ENCODE measurements around the gene CD34. TPM values are rescaled to one million over a fixed set of nuclear protein-coding genes. Genes with fewer than 3 reads are reported as not detected.

The CD34 gene
- polyA plus RNA-seq, 3 donors = 9.4 to 71.1 (median 70.4) TPM

DNA sequence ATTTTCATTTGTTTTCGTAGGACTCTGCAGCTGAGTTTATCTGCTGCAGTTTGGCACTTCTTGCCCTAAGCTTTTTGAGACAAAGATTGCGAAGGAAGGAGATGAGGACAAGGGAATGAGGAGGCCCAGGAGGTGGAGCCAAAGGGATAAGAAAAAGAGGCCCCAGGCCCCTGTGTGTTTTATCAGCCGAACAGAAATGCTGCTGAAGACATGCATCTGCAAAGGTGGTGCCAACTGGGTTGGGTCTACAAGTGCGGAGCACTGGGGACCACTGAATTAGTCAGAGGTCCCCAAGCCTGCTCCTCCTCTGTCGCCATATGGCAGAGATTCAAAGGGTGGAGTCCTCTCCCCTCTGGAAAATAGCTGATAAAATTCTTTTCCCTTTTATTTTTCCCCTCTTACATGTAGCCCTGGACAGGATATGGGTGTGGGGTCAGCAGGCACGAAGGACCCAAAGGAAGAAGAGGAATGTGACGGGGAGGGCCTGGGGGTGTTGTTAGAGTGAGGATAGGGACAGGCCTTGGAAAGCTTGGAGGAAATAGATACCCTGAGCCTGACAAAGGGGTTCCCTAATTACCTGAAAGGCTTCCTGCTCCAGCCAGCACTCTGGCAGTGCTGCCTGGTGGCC, 2.7 kb downstream of the CD34 start:
- H3K27ac ChIP-seq (ENCODE audit: low read depth, low read length) = no peak overlapping the region
- WGBS, 3 donors = 18 to 60% (median 20%) methylated on average over 7 of the region's 7 CpGs

DNA sequence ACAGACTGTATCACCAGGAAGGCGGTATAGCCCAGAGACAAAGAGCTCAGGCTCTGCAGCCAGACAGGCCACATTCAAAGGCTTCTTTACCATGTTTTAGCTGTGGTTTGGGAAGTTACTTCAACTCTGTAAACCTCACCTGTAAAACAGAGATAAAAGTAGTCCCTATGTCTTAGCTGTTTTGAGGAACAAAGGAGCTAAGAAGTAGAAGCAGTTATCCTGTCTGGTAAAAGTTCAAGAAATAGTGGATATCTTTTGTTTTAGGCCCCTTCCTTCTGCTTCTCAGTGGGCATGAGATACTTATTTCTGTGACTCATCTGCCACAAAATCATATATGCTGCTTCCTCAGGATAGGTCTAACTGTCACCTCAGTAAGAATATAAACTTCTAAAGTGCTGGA, 6.5 kb downstream of the CD34 start:
- 48 to 91% (median 48%) methylated on average over 1 of the region's 1 CpG for WGBS, 3 donors
- H3K27ac ChIP-seq (ENCODE audit: low read depth, low read length) = no peak overlapping the region

DNA sequence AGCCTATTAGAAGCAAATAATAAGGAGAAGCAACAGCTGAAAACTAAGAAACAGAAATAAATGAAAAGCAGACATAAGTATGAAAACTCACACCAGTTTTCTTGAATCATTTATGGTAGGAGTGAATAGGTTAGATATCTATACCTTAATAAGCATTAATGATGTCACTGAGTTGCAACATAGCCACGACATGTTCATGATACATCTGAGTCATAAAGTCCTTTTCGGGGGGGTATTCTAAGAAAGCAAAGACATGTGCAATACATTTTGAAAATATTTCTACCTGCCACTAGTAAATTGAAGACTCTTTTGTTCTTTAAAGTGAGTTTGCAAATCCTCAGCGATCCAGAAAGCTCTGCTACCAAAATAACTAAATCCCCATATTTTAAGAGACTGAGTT, 7.2 kb downstream of the CD34 start:
- 43 to 76% (median 47%) methylated on average over 3 of the region's 3 CpGs for WGBS, 3 donors

DNA sequence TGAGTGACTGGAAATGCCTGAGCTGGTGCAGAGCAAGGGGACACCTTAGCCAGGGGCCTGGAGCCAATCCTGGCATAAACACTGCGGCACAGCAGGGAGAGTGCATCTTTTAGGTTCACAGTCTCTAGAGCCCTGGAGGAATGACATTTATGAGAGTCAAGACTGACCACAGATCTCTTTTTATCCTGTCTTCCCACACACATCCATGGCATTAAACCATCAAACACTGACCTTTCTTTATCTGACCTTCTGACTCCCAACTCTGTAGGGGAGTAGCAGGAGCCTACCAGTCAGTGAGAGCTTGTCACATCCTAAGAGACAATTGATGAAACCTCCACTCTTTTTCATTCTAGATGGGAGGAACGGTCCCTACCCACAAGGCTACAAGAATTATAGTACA, 7.9 kb downstream of the CD34 start:
- 54 to 84% (median 58%) methylated on average over 2 of the region's 2 CpGs for WGBS, 3 donors
- H3K27ac ChIP-seq (ENCODE audit: low read depth, low read length) = no peak overlapping the region

More for the DNA sequence above, 7.2 kb downstream of the CD34 start:
- H3K27ac ChIP-seq (ENCODE audit: low read depth, low read length) = no peak overlapping the region

DNA sequence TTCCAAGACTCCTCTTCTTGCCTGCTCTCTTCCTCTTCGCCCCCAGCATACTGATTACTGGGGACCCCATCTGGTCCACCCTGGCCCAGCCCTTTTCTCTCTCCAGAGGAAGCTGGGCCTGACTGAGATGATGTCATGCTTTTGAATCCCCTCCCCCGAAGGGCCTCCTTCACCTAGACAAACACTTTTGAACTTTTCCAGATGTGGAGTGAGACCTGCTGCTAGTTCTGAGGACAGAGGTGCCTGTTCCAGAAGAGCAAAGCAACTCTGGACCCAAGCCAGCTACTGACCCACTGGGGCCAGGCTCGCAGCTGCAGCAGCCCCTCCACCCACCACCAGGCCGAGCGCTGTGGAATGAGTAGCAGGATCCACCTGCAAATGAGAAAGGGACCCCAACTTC, 8.4 kb downstream of the CD34 start:
- H3K27ac ChIP-seq (ENCODE audit: low read depth, low read length) = no peak overlapping the region
- WGBS, 3 donors = 44 to 70% (median 63%) methylated on average over 5 of the region's 5 CpGs

DNA sequence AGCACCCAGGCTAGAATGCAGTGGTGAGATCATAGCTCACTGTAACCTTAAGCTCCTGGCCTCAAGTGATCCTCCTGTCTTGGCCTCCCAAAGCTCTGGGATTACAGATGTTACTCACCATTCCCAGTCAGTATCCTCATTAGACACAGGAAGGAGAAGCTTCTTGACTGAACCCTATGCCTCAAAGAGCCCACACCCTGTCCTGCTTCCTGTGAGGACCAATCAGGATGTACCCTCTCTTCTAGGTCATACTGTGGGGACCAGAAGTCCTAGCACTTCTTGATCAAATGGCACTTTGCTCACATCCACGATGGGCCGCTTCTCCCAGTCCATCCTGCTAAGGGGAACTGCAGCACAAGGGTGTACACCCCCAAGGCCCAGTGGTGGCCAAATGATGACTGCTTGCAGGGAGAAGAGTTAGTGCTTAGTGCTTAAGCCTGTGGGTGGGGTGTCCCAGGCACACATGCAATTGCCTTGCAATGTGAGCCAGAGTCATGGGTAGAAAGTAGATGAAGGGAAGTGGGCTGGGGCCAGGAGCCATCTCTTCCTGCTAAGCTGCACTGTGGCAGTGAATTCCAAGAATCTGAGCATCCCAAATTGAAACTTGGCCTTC, 9.8 kb downstream of the CD34 start:
- no peak overlapping the region for H3K27ac ChIP-seq (ENCODE audit: low read depth, low read length)
- 74 to 97% (median 83%) methylated on average over 2 of the region's 2 CpGs for WGBS, 3 donors

DNA sequence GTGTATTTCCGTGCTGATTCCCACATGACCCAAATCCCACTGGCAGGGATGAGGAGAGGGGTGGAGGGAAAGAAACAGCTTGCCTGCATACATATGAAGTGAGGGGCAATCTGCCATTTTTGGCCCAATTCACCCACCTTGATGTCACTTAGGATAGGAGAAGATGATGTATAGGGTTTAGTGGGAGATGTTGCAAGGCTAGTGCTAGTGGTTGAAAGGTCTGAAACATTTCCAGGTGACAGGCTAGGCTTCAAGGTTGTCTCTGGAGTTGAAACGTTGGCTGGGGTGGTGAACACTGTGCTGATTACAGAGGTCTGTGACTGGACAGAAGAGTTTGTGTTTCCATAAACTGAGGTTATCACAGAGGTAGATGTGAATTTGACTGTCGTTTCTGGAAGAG, 12.1 kb downstream of the CD34 start:
- no peak overlapping the region for H3K27ac ChIP-seq (ENCODE audit: low read depth, low read length)
- 38 to 57% (median 54%) methylated on average over 3 of the region's 3 CpGs for WGBS, 3 donors

DNA sequence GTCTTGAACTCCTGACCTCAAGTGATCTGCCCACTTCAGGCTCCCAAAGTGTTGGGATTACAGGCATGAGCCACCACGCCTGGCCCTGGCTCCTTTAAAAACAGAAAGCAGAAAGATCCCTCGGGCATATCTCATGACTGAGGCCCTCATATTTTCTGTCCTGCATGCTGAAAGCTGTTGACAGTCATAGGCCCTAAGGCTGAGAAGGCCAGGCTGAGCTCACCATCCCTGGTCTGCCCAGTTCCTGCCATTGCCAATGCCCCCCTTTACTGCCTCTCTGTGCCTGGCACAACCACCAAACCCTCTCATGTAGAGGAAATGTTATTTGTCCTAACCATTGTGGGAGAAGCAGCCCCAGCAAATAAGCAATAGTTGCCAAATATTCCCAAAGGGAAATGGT, 12.7 kb downstream of the CD34 start:
- WGBS, 3 donors = 52 to 73% (median 63%) methylated on average over 2 of the region's 2 CpGs
- no peak overlapping the region for H3K27ac ChIP-seq (ENCODE audit: low read depth, low read length)

DNA sequence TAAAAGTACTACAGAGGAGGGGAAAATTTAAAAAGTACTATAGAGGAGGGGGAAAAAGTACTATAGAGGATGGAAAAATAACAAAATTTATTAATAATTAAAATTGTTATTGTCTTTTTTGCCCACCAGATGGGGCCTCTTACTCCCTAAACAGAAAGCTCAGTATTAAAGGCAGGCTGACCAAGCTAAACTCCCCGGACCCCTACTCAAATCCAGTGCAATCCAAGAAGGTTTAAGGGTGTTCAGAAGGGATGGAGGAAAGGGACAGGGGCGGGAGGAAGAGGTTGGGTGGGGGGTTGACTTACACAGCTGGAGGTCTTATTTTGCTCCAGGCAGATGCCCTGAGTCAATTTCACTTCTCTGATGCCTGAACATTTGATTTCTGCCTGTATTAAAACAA, 13.7 kb downstream of the CD34 start:
- whole genome bisulfite sequencing, 3 donors = 17 to 49% (median 19%) methylated on average over 2 of the region's 2 CpGs
- H3K27ac ChIP-seq (ENCODE audit: low read depth, low read length) = no peak overlapping the region

DNA sequence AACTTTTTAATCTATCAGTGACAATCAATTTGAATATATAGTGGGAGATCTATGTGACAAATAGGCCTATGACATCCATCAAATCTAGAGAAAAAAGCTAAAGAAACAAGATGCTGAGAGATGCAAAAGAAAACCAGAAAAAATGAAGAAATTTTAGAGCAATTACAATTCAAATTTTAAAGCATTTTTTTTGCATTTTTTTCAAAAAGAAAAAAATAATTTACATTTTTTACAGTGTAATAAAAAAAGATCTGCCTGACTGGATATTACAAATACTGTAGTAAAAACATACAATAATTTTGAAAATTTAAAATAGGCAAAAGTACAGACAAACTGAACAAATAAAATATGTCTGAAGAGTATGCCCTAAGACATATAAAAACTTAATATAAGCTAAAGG, 14.4 kb downstream of the CD34 start:
- no peak overlapping the region for H3K27ac ChIP-seq (ENCODE audit: low read depth, low read length)

DNA sequence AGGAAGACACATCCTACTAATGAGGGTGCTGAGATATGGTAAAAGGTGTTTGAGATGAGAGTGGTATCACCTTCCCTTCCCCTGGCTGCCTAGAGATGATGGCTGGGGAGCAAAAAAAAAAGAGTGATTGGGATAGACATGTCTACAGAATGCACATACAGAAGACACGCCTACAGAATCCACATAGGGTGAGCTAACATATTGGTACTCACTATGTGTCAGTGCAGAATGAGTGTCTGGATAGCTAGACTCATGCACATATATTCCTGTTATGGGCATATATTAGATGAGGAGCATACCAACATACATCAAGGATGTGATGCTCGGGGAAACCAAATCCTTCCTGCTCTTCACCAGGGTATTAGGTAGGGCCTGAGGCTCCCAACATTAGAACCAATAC, 16.2 kb downstream of the CD34 start:
- H3K27ac ChIP-seq (ENCODE audit: low read depth, low read length) = no peak overlapping the region
- WGBS, 3 donors = 92 to 96% (median 96%) methylated on average over 2 of the region's 2 CpGs

DNA sequence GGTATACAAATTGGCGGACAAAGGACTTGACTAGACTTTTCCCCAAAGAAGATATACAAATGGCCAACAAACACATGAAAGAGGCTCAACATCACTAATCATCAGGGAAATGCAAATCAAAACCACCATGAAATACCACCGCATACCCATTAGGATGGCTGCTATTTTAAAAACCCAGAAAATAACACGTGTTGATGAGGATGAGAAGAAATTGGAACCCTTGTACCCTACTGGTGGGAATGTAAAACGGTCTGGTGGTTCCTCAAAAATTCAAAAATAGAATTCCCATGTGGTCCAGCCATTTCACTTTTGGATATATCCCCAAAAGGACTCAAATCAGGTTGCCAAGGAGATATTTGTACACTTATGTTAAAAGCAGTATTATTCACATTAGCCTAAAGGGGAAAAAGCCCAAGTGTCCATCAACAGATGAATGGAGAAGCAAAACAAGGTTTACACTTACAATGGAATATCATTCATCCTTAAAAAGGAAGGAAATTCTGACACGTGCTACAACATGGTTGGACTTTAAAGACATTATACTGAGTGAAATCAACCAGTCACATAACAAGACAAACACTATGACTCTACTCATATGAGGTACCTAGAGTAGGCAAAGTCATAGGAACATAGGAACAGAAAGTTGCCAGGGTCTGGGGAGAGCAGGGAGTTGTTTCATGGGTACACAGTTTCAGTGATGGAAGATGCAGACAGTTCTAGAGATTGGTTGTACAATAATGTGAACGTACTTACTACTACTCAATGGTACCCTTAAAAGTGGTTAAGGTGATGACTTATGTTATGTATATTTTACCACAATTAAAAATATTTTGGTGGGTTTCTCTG, 17.0 kb downstream of the CD34 start:
- 59 to 62% (median 61%) methylated on average over 6 of the region's 6 CpGs for WGBS, 3 donors
- H3K27ac ChIP-seq (ENCODE audit: low read depth, low read length) = no peak overlapping the region

DNA sequence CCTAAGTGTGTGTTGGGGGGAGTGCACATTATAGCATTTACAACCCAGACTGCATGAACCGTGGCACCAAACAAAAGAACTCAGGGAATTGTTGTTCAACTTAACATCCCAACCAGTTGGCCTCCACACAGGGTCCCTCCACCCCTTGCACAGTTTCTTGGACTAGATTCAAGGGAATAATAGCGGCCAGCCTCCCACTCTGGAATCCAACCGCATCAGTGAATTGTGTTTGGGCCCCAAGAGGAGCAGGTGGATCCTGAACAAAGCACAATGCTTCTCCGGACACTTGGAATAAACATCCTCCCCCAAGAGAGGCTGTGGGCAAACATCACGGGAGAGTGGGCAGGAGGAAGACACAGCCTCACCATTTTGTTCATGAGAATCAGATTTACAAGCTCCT, 18.2 kb downstream of the CD34 start:
- WGBS, 3 donors = 56 to 69% (median 58%) methylated on average over 5 of the region's 5 CpGs

DNA sequence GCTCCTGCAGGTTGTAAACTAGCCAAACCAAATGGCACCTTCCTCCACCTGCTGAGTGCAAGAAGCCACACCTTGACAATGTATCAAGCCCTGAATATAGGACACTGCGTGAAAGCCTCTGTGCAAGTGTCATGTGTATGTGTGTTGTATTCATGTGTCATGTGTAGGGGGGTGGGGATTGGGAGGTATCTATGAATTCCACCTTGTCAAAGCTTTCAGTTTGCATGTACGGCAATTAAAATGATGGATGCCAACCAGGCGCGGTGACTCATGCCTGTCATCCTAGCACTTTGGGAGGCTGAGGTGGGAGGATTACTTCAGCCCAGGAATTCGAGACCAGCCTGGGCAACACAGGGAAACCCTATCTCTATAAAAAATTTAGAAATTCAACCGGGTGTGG, 19.8 kb downstream of the CD34 start:
- 62 to 85% (median 72%) methylated on average over 6 of the region's 6 CpGs for WGBS, 3 donors
- H3K27ac ChIP-seq (ENCODE audit: low read depth, low read length) = no peak overlapping the region

More for the DNA sequence above, 18.2 kb downstream of the CD34 start:
- no peak overlapping the region for H3K27ac ChIP-seq (ENCODE audit: low read depth, low read length)

DNA sequence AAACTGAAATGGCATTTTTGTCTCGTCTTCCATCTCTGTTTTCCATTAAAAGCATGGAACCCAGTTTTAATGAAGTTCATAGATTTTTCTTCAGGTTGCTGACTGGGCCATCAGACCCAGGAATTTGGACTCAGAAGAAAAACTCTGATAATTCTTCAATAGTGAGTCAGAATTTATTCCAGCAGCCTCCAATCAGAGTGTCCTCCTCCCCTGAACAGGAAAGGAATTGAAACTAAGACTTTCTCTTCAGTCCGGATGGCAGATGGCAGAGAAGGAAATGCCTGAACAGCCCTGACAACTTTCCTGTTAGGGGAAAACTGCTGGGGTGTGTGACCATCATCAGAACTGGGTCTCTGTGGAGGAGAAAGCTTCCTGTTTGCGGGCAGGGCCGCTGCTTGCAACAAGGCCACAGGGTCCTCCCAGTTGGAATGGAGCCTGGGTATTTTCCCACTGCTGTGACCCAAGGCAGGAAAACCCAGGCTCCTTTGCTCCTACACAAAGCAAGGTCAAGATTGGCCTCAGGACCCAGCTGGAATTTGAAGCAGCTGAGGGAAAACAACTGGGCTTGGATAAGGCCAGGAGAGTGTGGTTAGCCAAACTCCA, 20.7 kb downstream of the CD34 start:
- H3K27ac ChIP-seq (ENCODE audit: low read depth, low read length) = peak overlapping the region; percentile 30
- 3 to 40% (median 8%) methylated on average over 4 of the region's 4 CpGs for WGBS, 3 donors

DNA sequence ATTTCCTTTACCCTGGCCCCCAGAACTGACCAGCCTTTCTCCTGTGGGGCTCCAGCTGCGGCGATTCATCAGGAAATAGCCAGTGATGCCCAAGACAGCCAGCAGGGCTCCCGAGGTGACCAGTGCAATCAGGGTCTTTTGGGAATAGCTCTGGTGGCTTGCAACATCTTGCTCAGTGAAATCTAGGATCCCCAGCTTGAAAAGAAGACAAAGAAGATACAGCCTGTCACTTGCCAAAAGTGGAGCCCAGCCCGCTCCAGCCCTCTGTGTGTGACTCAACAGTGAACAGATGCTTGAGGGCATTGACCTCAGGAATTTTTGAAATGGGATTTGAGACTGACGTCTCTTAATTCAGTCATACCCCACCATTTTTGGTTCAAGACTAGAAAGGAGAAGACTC, 22.3 kb downstream of the CD34 start:
- WGBS, 3 donors = 35 to 78% (median 45%) methylated on average over 5 of the region's 5 CpGs
- H3K27ac ChIP-seq (ENCODE audit: low read depth, low read length) = no peak overlapping the region

DNA sequence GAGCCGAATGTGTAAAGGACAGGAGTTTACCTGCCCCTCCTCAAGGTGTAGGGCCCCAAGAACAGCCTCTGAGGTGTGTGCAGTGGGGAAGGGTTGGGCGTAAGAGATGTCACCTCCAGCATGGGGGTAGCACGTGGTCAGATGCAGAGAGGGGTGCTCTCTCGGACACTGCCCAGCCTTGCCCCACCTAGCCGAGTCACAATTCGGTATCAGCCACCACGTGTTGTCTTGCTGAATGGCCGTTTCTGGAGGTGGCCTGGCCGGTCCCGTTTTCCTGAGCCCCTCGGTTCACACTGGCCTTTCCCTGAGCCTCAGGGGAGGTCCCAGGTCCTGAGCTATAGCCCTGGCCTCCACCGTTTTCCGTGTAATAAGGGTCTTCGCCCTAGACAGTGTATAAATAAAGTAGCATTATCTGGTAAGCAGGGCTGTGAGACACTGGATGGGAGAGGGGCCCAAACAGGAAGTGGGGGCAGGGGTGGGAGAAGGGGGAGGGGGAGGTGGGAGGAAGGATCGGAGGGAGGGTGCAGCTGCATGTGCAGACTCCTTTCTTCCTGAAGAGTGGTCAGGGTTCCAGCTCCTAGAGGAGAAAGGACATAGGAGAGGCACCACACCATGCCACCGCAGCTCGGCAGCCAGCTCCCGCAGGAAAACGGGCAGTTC, 23.3 kb downstream of the CD34 start:
- H3K27ac ChIP-seq (ENCODE audit: low read depth, low read length) = no peak overlapping the region
- WGBS, 3 donors = 49 to 79% (median 53%) methylated on average over 19 of the region's 19 CpGs

DNA sequence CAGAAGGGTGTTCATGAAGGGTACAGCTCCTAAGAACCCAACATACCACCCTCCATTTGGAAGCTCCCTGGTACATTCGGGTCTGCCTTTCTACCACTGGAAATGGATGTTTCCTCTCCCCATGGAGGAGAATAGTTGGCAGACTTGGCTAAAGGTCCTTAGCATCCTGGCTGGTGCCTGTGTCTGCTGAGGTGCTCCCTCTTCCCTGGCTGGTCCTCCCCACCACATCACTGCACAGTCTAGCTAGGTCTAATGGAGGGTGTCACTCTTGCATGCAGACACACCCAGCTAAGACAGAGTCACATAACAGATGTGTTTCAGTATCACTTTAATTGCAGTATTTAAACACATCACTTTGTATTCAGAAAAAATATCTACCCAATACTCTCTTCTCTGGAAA, 24.7 kb downstream of the CD34 start:
- 46 to 78% (median 55%) methylated on average over 1 of the region's 1 CpG for WGBS, 3 donors
- H3K27ac ChIP-seq (ENCODE audit: low read depth, low read length) = no peak overlapping the region

Measured in adipose tissue (tissue), 3 donors.